ENCODE results near the gene BICD2.
"Not testable (repeated sequence)": the region's sequence is repeated elsewhere in the genome, so short reads cannot be mapped to it uniquely, and the experiment has no call there.

BICD2 gene

GRCh38 chr9:92764381-92764987, at the start of gene BICD2:
BICD2 (minus strand) TSS chr9:92764833; CDS start chr9:92764744, 89 bp downstream.
- no peak for TF ChIP-seq ZFX (IDR thresholded peaks at IDR 0.05; ENCODE audit: borderline replicate concordance)
- no peak for TF ChIP-seq CTCF (IDR thresholded peaks at IDR 0.05)
- H3K27ac ChIP-seq, result peak within 1 kb of the TSS; percentile 99

- not testable (repeated sequence) for H3K27ac ChIP-seq
Observed at GRCh38 chr9:92809629-92810326, 45.1 kb upstream of the BICD2 start.

- TF ChIP-seq ZFX (IDR thresholded peaks at IDR 0.05; ENCODE audit: borderline replicate concordance) (no peak), CTCF (IDR thresholded peaks at IDR 0.05) (peak; percentile 73)
- H3K27ac ChIP-seq, result no peak overlapping the region
Observed at GRCh38 chr9:92808726-92809451, 44.3 kb upstream of the BICD2 start.

- no peak for TF ChIP-seq ZFX (IDR thresholded peaks at IDR 0.05; ENCODE audit: borderline replicate concordance)
- TF ChIP-seq CTCF (IDR thresholded peaks at IDR 0.05), result no peak
- no peak overlapping the region for H3K27ac ChIP-seq
Observed at GRCh38 chr9:92807757-92808725, 43.4 kb upstream of the BICD2 start.

GRCh38 chr9:92807031-92807756, 42.6 kb upstream of the BICD2 start:
- H3K27ac ChIP-seq, result no peak overlapping the region
- TF ChIP-seq ZFX (IDR thresholded peaks at IDR 0.05; ENCODE audit: borderline replicate concordance) (no peak), CTCF (IDR thresholded peaks at IDR 0.05) (no peak)

- no peak for TF ChIP-seq CTCF (IDR thresholded peaks at IDR 0.05)
- no peak for TF ChIP-seq ZFX (IDR thresholded peaks at IDR 0.05; ENCODE audit: borderline replicate concordance)
- H3K27ac ChIP-seq, result no peak overlapping the region
Observed at GRCh38 chr9:92804727-92805126, 40.1 kb upstream of the BICD2 start.

All from 22Rv1 (cell line).